Caco-2 (cell line): ENCODE measurements around the gene TEX264. TPM values are rescaled to one million over a fixed set of nuclear protein-coding genes. Genes with fewer than 3 reads are reported as not detected.

Source experiments
- BruUV-seq: library from RNA; stranded (reverse); fragments of 400-500 nt; replicated peaks from 2 replicates; lab custom pipeline; 2021; lab: Mats Ljungman, UMichigan
- CTCF ChIA-PET: fragments of 300-600 bp; sonication (Branson Sonifier 250); formaldehyde crosslinking; loops from one replicate; lab custom pipeline; 2022; ENCODE audit warnings: antibody characterized with exemption; lab: Charles Lee
- POLR2A ChIA-PET: fragments of 300-600 bp; sonication (Branson Sonifier 250); formaldehyde crosslinking; loops from one replicate; lab custom pipeline; 2022; ENCODE audit warnings: antibody characterized with exemption; lab: Charles Lee
- DNase-seq, 2 experiments: peaks; one replicate each; pipeline versions ENCODE4 v3.0.0 to v3.0.0-alpha.2; 2020 to 2022
- H3K27me3 ChIP-seq: replicated peaks from 2 replicates; pipeline ENCODE4 v1.6.0; 2011; ENCODE audit warnings: low read length; ENCODE audit not compliant: control insufficient read depth, insufficient read depth
- H3K36me3 ChIP-seq: 2 replicates; pipeline ENCODE4 v1.5.1; 2011; ENCODE audit warnings: low read length; ENCODE audit not compliant: control insufficient read depth, insufficient read depth
- H3K4me1 ChIP-seq: fragments of 250-450 bp; sonication (Bioruptor Pico); 2 replicates; pipeline ENCODE4 v1.5.1; 2020; ENCODE audit warnings: mild to moderate bottlenecking
- H3K4me3 ChIP-seq: 2 replicates; pipeline ENCODE4 v1.5.1; 2011; ENCODE audit warnings: low read depth, mild to moderate bottlenecking, control low read depth, low read length
- H3K9me3 ChIP-seq: fragments of 250-450 bp; sonication (Bioruptor Pico); 2 replicates; pipeline ENCODE4 v1.5.1; 2020; ENCODE audit warnings: mild to moderate bottlenecking, moderate library complexity
- H3K27ac Mint-ChIP-seq: one replicate; pipeline ENCODE4 v1.8.0; 2022; ENCODE audit warnings: mixed read lengths; ENCODE audit not compliant: unreplicated experiment
- H3K27me3 Mint-ChIP-seq: one replicate; pipeline ENCODE4 v1.8.0; 2022; ENCODE audit warnings: mixed read lengths; ENCODE audit not compliant: insufficient read depth, unreplicated experiment
- H3K36me3 Mint-ChIP-seq: one replicate; pipeline ENCODE4 v1.8.0; 2022; ENCODE audit warnings: mild to moderate bottlenecking, mixed read lengths; ENCODE audit not compliant: insufficient read depth, unreplicated experiment
- H3K4me1 Mint-ChIP-seq: one replicate; pipeline ENCODE4 v1.8.0; 2022; ENCODE audit warnings: low read depth, mixed read lengths; ENCODE audit not compliant: unreplicated experiment
- H3K4me3 Mint-ChIP-seq: one replicate; pipeline ENCODE4 v1.8.0; 2022; ENCODE audit warnings: mild to moderate bottlenecking, moderate library complexity, mixed read lengths; ENCODE audit not compliant: unreplicated experiment
- H3K9me3 Mint-ChIP-seq: one replicate; pipeline ENCODE4 v1.8.0; 2022; ENCODE audit warnings: mixed read lengths; ENCODE audit not compliant: unreplicated experiment
- intact Hi-C: fragments of 100-400 bp; cut with micrococcal nuclease; formaldehyde crosslinking; loops from one replicate; pipeline ENCODE4 v1.10.0; 2022; ENCODE audit not compliant: unreplicated experiment
- total RNA-seq: library from RNA; stranded (reverse); gene quantifications from 2 replicates; pipeline ENCODE4 v1.2.3, GENCODE V29; 2022
- TF ChIP-seq, protein P1 (sequence below), 2 experiments: fragments of 200-600 bp in 1 of 2; IDR thresholded peaks; 1 replicate in 1 of 2; 2 replicates in 1 of 2; pipeline versions ENCODE4 v1.5.1 to v1.8.0; 2011 to 2022; ENCODE audit warnings: antibody characterized with exemption in 1 of 2, control low read depth in 1 of 2, inconsistent platforms in 1 of 2, low read depth in 1 of 2, low read length in 1 of 2, mild to moderate bottlenecking in 1 of 2, moderate library complexity in 1 of 2; ENCODE audit not compliant: insufficient read depth in 1 of 2, severe bottlenecking in 1 of 2, unreplicated experiment in 1 of 2

TEX264 gene
- total RNA-seq, 1 experiment from 2014 or later: 37.9 TPM

GRCh38 chr3:51727500-51727899, 56.4 kb downstream of the TEX264 start:
- CTCF ChIA-PET: no interaction called here
- no peaks in the 10 kb centered on the region for H3K36me3 ChIP-seq
- Mint-ChIP-seq H3K4me3 (no peak overlapping the region), H3K36me3 (no peaks in the 10 kb centered on the region), H3K27me3 (peaks cover 18% of the 10 kb centered on the region), H3K4me1 (no peaks in the 10 kb centered on the region), H3K27ac (no peak overlapping the region), H3K9me3 (no peaks in the 10 kb centered on the region)
- POLR2A ChIA-PET: no interaction called here
- TF ChIP-seq, protein P1, sequence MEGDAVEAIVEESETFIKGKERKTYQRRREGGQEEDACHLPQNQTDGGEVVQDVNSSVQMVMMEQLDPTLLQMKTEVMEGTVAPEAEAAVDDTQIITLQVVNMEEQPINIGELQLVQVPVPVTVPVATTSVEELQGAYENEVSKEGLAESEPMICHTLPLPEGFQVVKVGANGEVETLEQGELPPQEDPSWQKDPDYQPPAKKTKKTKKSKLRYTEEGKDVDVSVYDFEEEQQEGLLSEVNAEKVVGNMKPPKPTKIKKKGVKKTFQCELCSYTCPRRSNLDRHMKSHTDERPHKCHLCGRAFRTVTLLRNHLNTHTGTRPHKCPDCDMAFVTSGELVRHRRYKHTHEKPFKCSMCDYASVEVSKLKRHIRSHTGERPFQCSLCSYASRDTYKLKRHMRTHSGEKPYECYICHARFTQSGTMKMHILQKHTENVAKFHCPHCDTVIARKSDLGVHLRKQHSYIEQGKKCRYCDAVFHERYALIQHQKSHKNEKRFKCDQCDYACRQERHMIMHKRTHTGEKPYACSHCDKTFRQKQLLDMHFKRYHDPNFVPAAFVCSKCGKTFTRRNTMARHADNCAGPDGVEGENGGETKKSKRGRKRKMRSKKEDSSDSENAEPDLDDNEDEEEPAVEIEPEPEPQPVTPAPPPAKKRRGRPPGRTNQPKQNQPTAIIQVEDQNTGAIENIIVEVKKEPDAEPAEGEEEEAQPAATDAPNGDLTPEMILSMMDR (IDR thresholded peaks at IDR 0.05; ENCODE audit: insufficient read depth in 1 of 2, low read depth in 1 of 2, low read length in 1 of 2, severe bottlenecking in 1 of 2, unreplicated experiment in 1 of 2): no peak
- intact Hi-C loops: no loop called here
- BruUV-seq: no TSS peak
- no peaks in the 10 kb centered on the region for H3K27me3 ChIP-seq
- H3K9me3 ChIP-seq: no peaks in the 10 kb centered on the region
- no peaks in the 10 kb centered on the region for H3K4me1 ChIP-seq
- H3K4me3 ChIP-seq: no peak overlapping the region
- DNase-seq: no peak

GRCh38 chr3:51729042-51729633, 58.1 kb downstream of the TEX264 start:
- POLR2A ChIA-PET: no interaction called here
- CTCF ChIA-PET: no interaction called here

GRCh38 chr3:51733859-51734571, 63.0 kb downstream of the TEX264 start:
- Mint-ChIP-seq H3K36me3 (no peaks in the 10 kb centered on the region), H3K9me3 (no peaks in the 10 kb centered on the region), H3K4me1 (no peaks in the 10 kb centered on the region), H3K4me3 (no peak overlapping the region), H3K27ac (no peak overlapping the region), H3K27me3 (peaks cover 22% of the 10 kb centered on the region)
- Histone ChIP-seq H3K27me3 (no peaks in the 10 kb centered on the region), H3K9me3 (no peaks in the 10 kb centered on the region), H3K4me3 (no peak overlapping the region), H3K4me1 (no peaks in the 10 kb centered on the region), H3K36me3 (no peaks in the 10 kb centered on the region)
- intact Hi-C loops: no loop called here
- ChIA-PET CTCF (no interaction called here), POLR2A (interaction anchor here (0.6 kb wide), 1 partner anchor 8 kb away, joined by 3 read pairs; no protein-coding TSS in a partner anchor)
- BruUV-seq: no TSS peak
- DNase-seq: no peak
- TF ChIP-seq, protein P1 (IDR thresholded peaks at IDR 0.05; ENCODE audit: insufficient read depth in 1 of 2, low read depth in 1 of 2, low read length in 1 of 2, severe bottlenecking in 1 of 2, unreplicated experiment in 1 of 2): no peak

More at GRCh38 chr3:51729042-51729633, 58.1 kb downstream of the TEX264 start:
- intact Hi-C loops: no loop called here
- Mint-ChIP-seq H3K27me3 (peaks cover 20% of the 10 kb centered on the region), H3K4me3 (no peak overlapping the region), H3K27ac (no peak overlapping the region), H3K36me3 (no peaks in the 10 kb centered on the region), H3K4me1 (no peaks in the 10 kb centered on the region), H3K9me3 (no peaks in the 10 kb centered on the region)
- TF ChIP-seq, protein P1 (IDR thresholded peaks at IDR 0.05; ENCODE audit: insufficient read depth in 1 of 2, low read depth in 1 of 2, low read length in 1 of 2, severe bottlenecking in 1 of 2, unreplicated experiment in 1 of 2): no peak
- BruUV-seq: no TSS peak
- Histone ChIP-seq H3K36me3 (no peaks in the 10 kb centered on the region), H3K4me3 (no peak overlapping the region), H3K9me3 (no peaks in the 10 kb centered on the region), H3K27me3 (no peaks in the 10 kb centered on the region), H3K4me1 (no peaks in the 10 kb centered on the region)
- no peak for DNase-seq
